Adrenal gland (tissue), 12 donors: ENCODE data around the gene SNED1. TPM values are rescaled to one million over a fixed set of nuclear protein-coding genes. Genes with fewer than 3 reads are reported as not detected.
"Not testable (repeated sequence)": the region's sequence is repeated elsewhere in the genome, so short reads cannot be mapped to it uniquely, and the experiment has no call there.

Experiments used
- DNase-seq, 7 donors: peaks; one replicate each; pipeline ENCODE4 v3.0.0-alpha.2; 2019 to 2020
- H3K27ac ChIP-seq, 5 donors: fragments of 200-600 bp; sonication (generic) in 4 of 5; 1 replicate in 3 of 5; 2 replicates in 2 of 5; pipeline versions ENCODE4 v1.5.1 to v1.8.0; 2016 to 2020; ENCODE audit warnings: mild to moderate bottlenecking in 1 of 5
- H3K27me3 ChIP-seq: fragments of 200-600 bp; 2 replicates; pipeline ENCODE4 v1.8.0; 2021
- H3K36me3 ChIP-seq, 2 donors: fragments of 200-600 bp; replicated peaks in 1 of 2; 1 replicate in 1 of 2; 2 replicates in 1 of 2; pipeline versions ENCODE4 v1.5.1 to v1.8.0; 2018 to 2022
- H3K4me1 ChIP-seq, 2 donors: fragments of 200-600 bp; replicated peaks in 1 of 2; 1 replicate in 1 of 2; 2 replicates in 1 of 2; pipeline versions ENCODE4 v1.5.1 to v1.8.0; 2018 to 2021
- H3K4me3 ChIP-seq, 4 donors: fragments of 200-600 bp; sonication (generic) in 3 of 4; one replicate each; pipeline ENCODE4 v1.5.1; 2016 to 2018
- H3K9me3 ChIP-seq, 3 donors: fragments of 200-600 bp; sonication (generic) in 1 of 3; replicated peaks in 1 of 3; 1 replicate in 2 of 3; 2 replicates in 1 of 3; pipeline versions ENCODE4 v1.5.1 to v1.8.0; 2016 to 2021
- POLR2A ChIP-seq, 2 donors: fragments of 450-650 bp; IDR thresholded peaks; one replicate each; pipeline ENCODE4 v1.6.1; 2017; ENCODE audit warnings: antibody characterized with exemption in 2 of 2, mild to moderate bottlenecking in 2 of 2, moderate library complexity in 1 of 2
- WGBS, 4 donors: extraction: QIAGEN DNeasy Blood & Tissue Kit in 2 of 4; methylation state at CpG; one replicate each; pipeline versions ENCODE4 v1.1.5 to v1.1.7; 2013 to 2017; 5-methylcytosine and 5-hydroxymethylcytosine counted together
- intact Hi-C, 2 donors: fragments of 100-400 bp; cut with DNase I; formaldehyde crosslinking; loops; one replicate each; pipeline versions ENCODE4 v1.14.1 to v1.15.0; 2022 to 2023
- polyA plus RNA-seq, 3 donors: library from polyadenylated mRNA; stranded (reverse); fragments of 200-250 nt in 2 of 3; fragments of 350-450 nt in 1 of 3; fragmentation: Illumina TruSeq in 1 of 3; extraction: RNeasy Lipid Tissue Mini Kit (QIAGEN cat#74804) in 1 of 3; gene quantifications; one replicate each; pipeline ENCODE4 v1.2.3, GENCODE V29; 2013 to 2014
- total RNA-seq, 9 donors: library from RNA; depleted of rRNA in 4 of 9; stranded (reverse); fragments of >200 nt in 4 of 9; fragments of 120-200 nt in 1 of 9; fragmentation: NEBNext Ultra II Directional in 1 of 9; extraction: Animal tissue kit (Norgen Biotek cat#: 25700) in 1 of 9; gene quantifications; one replicate each; pipeline versions ENCODE4 v1.1.0 to v1.2.4, GENCODE V29; 2013 to 2023
- TF ChIP-seq, protein P1 (sequence below), 6 experiments: fragments of 450-650 bp in 4 of 6; fragments of 200-600 bp in 2 of 6; sonication (generic) in 1 of 6; IDR thresholded peaks; 1 replicate in 5 of 6; 2 replicates in 1 of 6; pipeline versions ENCODE4 v1.5.1 to v1.8.0; 2016 to 2021; ENCODE audit warnings: antibody characterized with exemption in 6 of 6, mild to moderate bottlenecking in 2 of 6, moderate library complexity in 1 of 6
- donor health status: healthy with polysubstance abuse.
- donor health status: Bipolar disorder and iron deficiency.
- donor health status: DM: yes; HTN: yes; CAD: no.
- donor health status: DM: no; HTN: no; CAD: no.
- donor health status: DM: no; HTN: no; CAD: no.
- donor health status: DM: yes; HTN: yes; CAD: no.

The SNED1 gene
- total and polyA plus RNA-seq, 12 donors = 3.1 to 59.5 (median 22.9) TPM

GRCh38 chr2:240972636-240973521 is 25.5 kb upstream of the SNED1 start:
- Histone ChIP-seq H3K36me3 (no peaks in the 10 kb centered on the region), H3K4me1 (peaks cover 0 to 7% of the 10 kb centered on the region in 2 donors), H3K9me3 (no peaks in the 10 kb centered on the region), H3K27ac (no peak overlapping the region), H3K4me3 (no peak overlapping the region), H3K27me3 (peaks cover 7% of the 10 kb centered on the region)
- no peak for TF ChIP-seq POLR2A (IDR thresholded peaks at IDR 0.05)
- TF ChIP-seq, protein P1, sequence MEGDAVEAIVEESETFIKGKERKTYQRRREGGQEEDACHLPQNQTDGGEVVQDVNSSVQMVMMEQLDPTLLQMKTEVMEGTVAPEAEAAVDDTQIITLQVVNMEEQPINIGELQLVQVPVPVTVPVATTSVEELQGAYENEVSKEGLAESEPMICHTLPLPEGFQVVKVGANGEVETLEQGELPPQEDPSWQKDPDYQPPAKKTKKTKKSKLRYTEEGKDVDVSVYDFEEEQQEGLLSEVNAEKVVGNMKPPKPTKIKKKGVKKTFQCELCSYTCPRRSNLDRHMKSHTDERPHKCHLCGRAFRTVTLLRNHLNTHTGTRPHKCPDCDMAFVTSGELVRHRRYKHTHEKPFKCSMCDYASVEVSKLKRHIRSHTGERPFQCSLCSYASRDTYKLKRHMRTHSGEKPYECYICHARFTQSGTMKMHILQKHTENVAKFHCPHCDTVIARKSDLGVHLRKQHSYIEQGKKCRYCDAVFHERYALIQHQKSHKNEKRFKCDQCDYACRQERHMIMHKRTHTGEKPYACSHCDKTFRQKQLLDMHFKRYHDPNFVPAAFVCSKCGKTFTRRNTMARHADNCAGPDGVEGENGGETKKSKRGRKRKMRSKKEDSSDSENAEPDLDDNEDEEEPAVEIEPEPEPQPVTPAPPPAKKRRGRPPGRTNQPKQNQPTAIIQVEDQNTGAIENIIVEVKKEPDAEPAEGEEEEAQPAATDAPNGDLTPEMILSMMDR (IDR thresholded peaks at IDR 0.05) = no peak
- intact Hi-C loops = no loop called here
- whole genome bisulfite sequencing, 4 donors = 53 to 64% (median 57%) methylated on average over 10 to 17 of the region's 17 CpGs
- DNase-seq = peak in 2 of 7 donors; percentile 1 to 12

GRCh38 chr2:240974771-240975572 is 23.4 kb upstream of the SNED1 start:
- no peak for DNase-seq
- H3K9me3 ChIP-seq = no peaks in the 10 kb centered on the region
- WGBS, 4 donors = 69 to 80% (median 76%) methylated on average over 8 to 10 of the region's 10 CpGs
- H3K4me1 ChIP-seq = no peaks in the 10 kb centered on the region
- H3K27me3 ChIP-seq = peaks cover 7% of the 10 kb centered on the region
- H3K27ac ChIP-seq = no peak overlapping the region
- intact Hi-C loops = no loop called here
- H3K36me3 ChIP-seq = no peaks in the 10 kb centered on the region
- TF ChIP-seq POLR2A (IDR thresholded peaks at IDR 0.05) = no peak
- TF ChIP-seq, protein P1 (IDR thresholded peaks at IDR 0.05) = no peak
- no peak overlapping the region for H3K4me3 ChIP-seq

GRCh38 chr2:240975903-240976302 is 22.5 kb upstream of the SNED1 start:
- intact Hi-C loops, H3K27me3 ChIP-seq, H3K4me3 ChIP-seq, DNase-seq, H3K27ac ChIP-seq, H3K4me1 ChIP-seq, H3K36me3 ChIP-seq, H3K9me3 ChIP-seq: not testable (repeated sequence)
- WGBS, 4 donors = 65 to 84% (median 73%) methylated on average over 3 to 4 of the region's 4 CpGs

DNA sequence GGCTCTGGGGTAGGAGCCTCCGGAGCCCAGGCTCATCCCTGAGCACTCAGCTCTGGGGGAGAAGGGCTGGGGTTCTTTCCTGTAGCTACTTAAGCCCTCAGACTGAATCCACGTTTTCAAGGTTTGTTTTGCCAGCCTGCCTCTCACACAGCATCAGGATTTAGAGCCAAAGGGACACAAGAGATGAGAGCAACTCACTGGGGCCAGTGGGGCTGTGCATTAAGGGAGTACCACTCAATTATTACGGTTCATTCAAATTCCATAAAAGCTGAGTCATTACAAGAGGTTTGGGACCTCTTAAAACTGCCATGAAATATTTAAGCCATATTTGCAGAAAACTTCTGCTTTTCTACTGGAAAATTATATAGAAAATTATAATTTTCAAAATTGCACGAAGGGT is 17.1 kb upstream of the SNED1 start:
- TF ChIP-seq, protein P1 (IDR thresholded peaks at IDR 0.05) = no peak
- no peak for TF ChIP-seq POLR2A (IDR thresholded peaks at IDR 0.05)
- no peak overlapping the region for H3K4me3 ChIP-seq
- no peaks in the 10 kb centered on the region for H3K9me3 ChIP-seq
- no peak overlapping the region for H3K27ac ChIP-seq
- no peaks in the 10 kb centered on the region for H3K27me3 ChIP-seq
- DNase-seq = no peak
- intact Hi-C loops = loop anchor here in 1 of 2 donors (10.0 kb wide), 1 partner anchor 126 kb away; no protein-coding TSS in a partner anchor
- 34 to 56% (median 40%) methylated on average over 3 to 4 of the region's 4 CpGs for whole genome bisulfite sequencing, 4 donors
- H3K36me3 ChIP-seq = no peaks in the 10 kb centered on the region
- no peaks in the 10 kb centered on the region for H3K4me1 ChIP-seq
